Mucosa of rectum (tissue), 2 donors: ENCODE measurements around the gene UBP1.
"Not testable (repeated sequence)": the region's sequence is repeated elsewhere in the genome, so short reads cannot be mapped to it uniquely, and the experiment has no call there.

Experiments
- H3K27ac ChIP-seq, 2 donors: one replicate each; pipeline ENCODE4 v1.7.0; 2013; ENCODE audit warnings: inconsistent platforms in 2 of 2, low read depth in 2 of 2, low read length in 2 of 2
- H3K27me3 ChIP-seq, 2 donors: one replicate each; pipeline ENCODE4 v1.7.0; 2013; ENCODE audit warnings: low read length in 2 of 2; ENCODE audit not compliant: control insufficient read depth in 2 of 2, insufficient read depth in 2 of 2
- H3K36me3 ChIP-seq, 2 donors: one replicate each; pipeline ENCODE4 v1.7.0; 2013; ENCODE audit warnings: low read length in 2 of 2; ENCODE audit not compliant: control insufficient read depth in 2 of 2, insufficient read depth in 2 of 2
- H3K4me1 ChIP-seq, 2 donors: one replicate each; pipeline ENCODE4 v1.7.0; 2013; ENCODE audit warnings: low read length in 2 of 2, mild to moderate bottlenecking in 1 of 2; ENCODE audit not compliant: control insufficient read depth in 2 of 2, insufficient read depth in 2 of 2
- H3K4me3 ChIP-seq, 2 donors: one replicate each; pipeline ENCODE4 v1.7.0; 2013; ENCODE audit warnings: low read length in 2 of 2
- H3K9ac ChIP-seq, 2 donors: one replicate each; pipeline ENCODE4 v1.7.0; 2013; ENCODE audit warnings: low read length in 2 of 2, low read depth in 1 of 2, mild to moderate bottlenecking in 1 of 2
- H3K9me3 ChIP-seq, 2 donors: one replicate each; pipeline ENCODE4 v1.7.0; 2013; ENCODE audit warnings: low read length in 2 of 2; ENCODE audit not compliant: control insufficient read depth in 2 of 2
- donor health status: healthy.
- donor health status: Normal muscosa, but diverticular disease.

The UBP1 gene, protein sequence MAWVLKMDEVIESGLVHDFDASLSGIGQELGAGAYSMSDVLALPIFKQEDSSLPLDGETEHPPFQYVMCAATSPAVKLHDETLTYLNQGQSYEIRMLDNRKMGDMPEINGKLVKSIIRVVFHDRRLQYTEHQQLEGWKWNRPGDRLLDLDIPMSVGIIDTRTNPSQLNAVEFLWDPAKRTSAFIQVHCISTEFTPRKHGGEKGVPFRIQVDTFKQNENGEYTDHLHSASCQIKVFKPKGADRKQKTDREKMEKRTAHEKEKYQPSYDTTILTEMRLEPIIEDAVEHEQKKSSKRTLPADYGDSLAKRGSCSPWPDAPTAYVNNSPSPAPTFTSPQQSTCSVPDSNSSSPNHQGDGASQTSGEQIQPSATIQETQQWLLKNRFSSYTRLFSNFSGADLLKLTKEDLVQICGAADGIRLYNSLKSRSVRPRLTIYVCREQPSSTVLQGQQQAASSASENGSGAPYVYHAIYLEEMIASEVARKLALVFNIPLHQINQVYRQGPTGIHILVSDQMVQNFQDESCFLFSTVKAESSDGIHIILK

DNA sequence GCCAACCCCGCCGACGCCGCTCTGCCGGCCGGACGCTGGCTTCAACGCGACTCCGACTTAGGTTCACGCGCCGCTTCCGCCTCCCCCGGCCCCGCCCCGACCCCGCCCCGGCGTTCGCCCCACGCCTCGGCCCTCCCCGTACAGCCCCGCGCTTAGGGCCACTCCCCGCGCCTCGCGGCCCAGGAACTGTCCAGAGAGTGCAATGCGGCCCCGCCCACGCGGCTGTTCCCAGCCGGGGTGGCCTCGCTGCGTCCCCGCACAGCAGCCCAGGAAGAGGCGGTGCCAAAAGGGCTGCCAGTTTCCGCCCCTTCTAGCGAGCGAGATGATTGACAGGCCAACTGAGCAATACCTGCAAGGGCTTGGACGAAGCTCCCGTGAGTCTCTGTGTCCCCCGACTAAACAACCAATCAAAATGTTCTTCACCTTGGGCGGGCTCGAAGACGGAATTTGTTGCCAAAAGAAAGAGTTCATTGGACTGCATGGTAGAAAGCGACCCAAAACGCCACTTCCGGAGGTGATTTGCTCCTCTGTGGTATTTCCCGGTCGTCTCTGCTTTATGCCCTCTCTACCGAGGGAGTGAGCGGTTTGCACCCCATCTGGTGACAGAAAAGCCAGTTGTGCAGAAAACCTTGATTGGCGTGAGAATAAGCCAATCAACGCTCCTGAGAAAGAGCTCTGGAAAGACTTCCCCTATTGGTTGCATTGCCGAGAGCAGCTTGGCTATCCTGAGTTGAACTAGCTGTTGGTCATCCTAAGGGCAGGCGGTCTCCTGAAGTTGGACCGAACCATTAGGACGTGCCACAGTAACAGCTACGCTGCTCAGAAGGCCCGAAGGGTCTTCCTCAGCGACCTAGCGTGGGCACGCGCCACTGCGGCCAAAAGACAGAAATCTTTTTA lies at the start of gene UBP1:
UBP1 (minus strand) TSS at position 78 of the 897 bp plus-strand sequence. CDS start 557 bp downstream, outside the sequence.
- no peaks in the 10 kb centered on the region for H3K9me3 ChIP-seq
- no peaks in the 10 kb centered on the region for H3K36me3 ChIP-seq
- H3K9ac ChIP-seq = peak within 1 kb of the TSS; percentile 94 to 98
- H3K27me3 ChIP-seq = no peaks in the 10 kb centered on the region
- H3K4me3 ChIP-seq = peak within 1 kb of the TSS; percentile 94 to 95
- H3K27ac ChIP-seq = peak within 1 kb of the TSS; percentile 99 to 100
- H3K4me1 ChIP-seq = peaks cover 21 to 36% of the 10 kb centered on the region in 2 donors

DNA sequence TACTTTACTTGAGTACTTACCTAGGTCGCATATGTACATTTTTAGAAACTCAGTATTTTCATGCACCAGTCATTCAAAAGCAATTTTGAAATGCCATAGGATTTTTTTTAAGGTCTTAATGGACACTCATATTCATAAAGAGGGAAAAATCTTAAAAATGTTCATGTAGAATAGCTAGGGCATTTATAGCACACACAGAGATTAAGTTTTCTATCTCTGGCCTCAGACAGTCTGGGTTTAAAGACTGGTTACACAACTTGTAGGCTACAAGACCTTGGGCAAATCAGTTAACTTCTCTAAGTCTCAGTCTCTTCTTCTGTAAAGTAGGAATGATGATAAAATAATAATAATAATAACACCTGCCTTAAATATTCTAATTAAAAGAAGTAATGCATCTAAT lies 48.5 kb upstream of the UBP1 start:
- no peaks in the 10 kb centered on the region for H3K4me1 ChIP-seq

DNA sequence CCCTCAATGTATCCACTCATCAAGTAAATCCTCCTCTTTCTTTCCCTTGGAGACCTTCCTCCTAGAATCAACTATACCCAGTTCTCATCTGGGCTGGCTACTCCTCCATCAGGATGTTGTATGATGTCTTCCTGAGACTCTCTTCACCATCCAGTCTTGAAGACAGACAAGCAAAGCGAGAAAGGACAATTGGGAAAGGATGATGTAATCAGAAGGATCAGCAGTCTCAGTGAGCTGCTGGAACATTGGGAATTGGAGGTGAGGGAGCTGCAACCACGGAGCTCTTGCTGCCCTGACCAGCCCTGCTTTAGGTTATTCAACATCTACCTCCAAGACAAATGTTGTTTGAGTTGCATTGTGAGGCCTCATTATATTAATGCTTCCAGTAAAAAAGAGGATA lies 48.0 kb upstream of the UBP1 start:
- no peak overlapping the region for H3K4me3 ChIP-seq
- H3K9me3 ChIP-seq = no peaks in the 10 kb centered on the region
- no peak overlapping the region for H3K27ac ChIP-seq
- no peaks in the 10 kb centered on the region for H3K36me3 ChIP-seq
- no peaks in the 10 kb centered on the region for H3K27me3 ChIP-seq
- no peaks in the 10 kb centered on the region for H3K4me1 ChIP-seq
- no peak overlapping the region for H3K9ac ChIP-seq

More for the DNA sequence above, 48.5 kb upstream of the UBP1 start:
- Histone ChIP-seq H3K9ac (no peak overlapping the region), H3K27me3 (no peaks in the 10 kb centered on the region), H3K36me3 (no peaks in the 10 kb centered on the region), H3K9me3 (no peaks in the 10 kb centered on the region), H3K27ac (no peak overlapping the region), H3K4me3 (no peak overlapping the region)

DNA sequence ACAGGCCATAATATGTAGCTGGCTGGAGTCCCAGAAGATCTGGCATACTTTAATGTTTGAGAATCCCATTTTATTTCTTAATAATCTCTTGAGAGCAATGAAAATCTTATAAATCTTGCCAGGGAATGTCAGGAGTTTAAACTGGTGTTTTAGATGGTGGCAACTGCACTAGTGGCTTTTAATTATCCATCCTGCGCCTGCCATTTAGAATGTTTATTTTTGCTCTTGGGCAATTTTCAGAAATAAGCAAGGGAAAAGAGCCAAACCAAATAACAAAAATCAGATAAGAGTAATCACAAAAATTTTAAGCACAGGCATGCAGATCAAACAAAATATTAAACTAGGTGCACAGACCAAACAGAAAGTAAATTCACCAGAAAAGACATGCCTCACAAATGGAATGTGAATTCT lies 41.9 kb upstream of the UBP1 start:
- Histone ChIP-seq H3K36me3 (no peaks in the 10 kb centered on the region), H3K4me1 (no peaks in the 10 kb centered on the region), H3K9me3 (no peaks in the 10 kb centered on the region), H3K4me3 (no peak overlapping the region), H3K27me3 (no peaks in the 10 kb centered on the region), H3K27ac (no peak overlapping the region), H3K9ac (no peak overlapping the region)

DNA sequence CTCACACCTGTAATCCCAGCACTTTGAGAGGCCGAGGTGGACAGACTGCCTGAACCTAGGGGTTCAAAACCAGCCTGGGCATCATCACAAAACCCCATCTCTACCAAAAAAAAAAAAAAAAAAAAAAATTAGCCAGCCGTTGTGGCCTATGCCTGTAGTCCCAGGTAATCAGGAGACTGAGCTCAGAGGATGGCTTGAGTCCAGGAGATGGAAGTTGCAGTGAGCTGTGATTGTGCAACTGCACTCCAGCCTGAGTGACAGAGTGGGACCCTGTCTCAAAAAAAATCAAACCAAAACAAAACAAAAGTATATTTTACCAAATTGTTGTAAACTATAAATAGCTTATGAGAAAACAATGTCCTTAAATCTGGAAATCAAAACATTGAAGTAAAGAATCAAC lies 34.7 kb upstream of the UBP1 start:
- H3K27ac ChIP-seq = no peak overlapping the region
- no peaks in the 10 kb centered on the region for H3K27me3 ChIP-seq
- no peaks in the 10 kb centered on the region for H3K9me3 ChIP-seq
- H3K9ac ChIP-seq = no peak overlapping the region
- no peaks in the 10 kb centered on the region for H3K4me1 ChIP-seq
- no peaks in the 10 kb centered on the region for H3K36me3 ChIP-seq
- H3K4me3 ChIP-seq = no peak overlapping the region

DNA sequence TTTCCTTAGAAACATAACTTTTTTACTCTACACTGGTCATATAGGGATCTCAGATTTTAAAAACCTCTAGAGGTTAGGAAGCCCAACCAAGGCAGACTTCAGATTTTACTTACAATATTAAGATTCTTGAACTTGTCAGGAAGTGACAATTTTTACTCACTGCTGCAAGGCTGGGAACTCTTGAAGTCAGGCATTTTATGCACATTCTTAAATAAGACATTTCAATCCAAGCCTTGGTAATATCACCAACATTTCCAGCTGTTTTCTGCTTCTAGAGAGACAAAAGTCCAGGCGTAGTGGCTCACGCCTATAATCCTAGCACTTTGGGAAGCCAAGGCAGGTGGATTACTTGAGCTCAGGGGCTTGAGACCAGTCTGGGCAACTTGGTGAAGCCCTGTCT lies 33.6 kb upstream of the UBP1 start:
- Histone ChIP-seq H3K36me3 (no peaks in the 10 kb centered on the region), H3K27ac (no peak overlapping the region), H3K4me1 (no peaks in the 10 kb centered on the region), H3K27me3 (no peaks in the 10 kb centered on the region), H3K9me3 (no peaks in the 10 kb centered on the region), H3K9ac (no peak overlapping the region), H3K4me3 (no peak overlapping the region)

DNA sequence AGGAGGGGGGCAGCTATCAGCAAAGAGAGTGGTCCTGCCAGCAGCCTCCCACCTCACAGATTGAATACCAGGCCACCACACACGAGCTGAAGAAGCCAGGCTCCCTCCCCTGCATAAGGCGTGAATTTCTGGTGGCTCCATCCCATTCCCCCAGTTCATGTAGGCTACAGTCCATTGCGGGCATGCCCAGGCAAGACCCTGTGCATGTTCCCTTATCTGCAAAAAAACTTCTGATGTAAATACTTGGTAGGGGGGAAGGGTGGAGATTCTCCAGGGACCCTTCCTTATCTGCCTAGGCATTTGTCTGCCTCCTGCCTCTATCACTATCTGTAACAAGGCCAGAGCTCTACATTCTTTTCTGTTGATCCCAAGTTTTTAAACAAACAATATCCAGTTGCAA lies 27.6 kb upstream of the UBP1 start:
- Histone ChIP-seq H3K4me3 (no peak overlapping the region), H3K36me3 (no peaks in the 10 kb centered on the region), H3K4me1 (no peaks in the 10 kb centered on the region), H3K27me3 (no peaks in the 10 kb centered on the region), H3K27ac (no peak overlapping the region), H3K9me3 (no peaks in the 10 kb centered on the region), H3K9ac (no peak overlapping the region)

DNA sequence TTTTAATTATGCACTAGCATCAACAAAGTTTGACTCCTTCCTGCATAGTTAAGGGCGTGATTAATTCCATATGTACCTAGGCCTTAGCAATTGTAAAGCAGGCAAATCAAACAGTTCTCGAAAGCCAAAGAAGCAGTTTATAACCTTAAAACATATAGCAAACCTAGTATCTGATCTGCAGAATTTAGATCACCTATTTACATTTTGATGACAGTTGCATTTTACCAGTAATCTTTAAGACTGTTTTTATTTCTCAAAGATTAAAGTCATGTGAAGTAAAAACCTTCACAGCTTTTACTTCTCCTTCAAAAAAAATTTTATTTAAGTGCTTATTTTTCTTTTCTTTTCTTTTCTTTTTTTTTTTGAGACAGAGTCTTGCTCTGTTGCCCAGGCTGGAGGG lies 20.9 kb upstream of the UBP1 start:
- Histone ChIP-seq H3K4me1 (no peaks in the 10 kb centered on the region), H3K9ac (no peak overlapping the region), H3K36me3 (no peaks in the 10 kb centered on the region), H3K27ac (no peak overlapping the region), H3K9me3 (no peaks in the 10 kb centered on the region), H3K4me3 (no peak overlapping the region), H3K27me3 (no peaks in the 10 kb centered on the region)

DNA sequence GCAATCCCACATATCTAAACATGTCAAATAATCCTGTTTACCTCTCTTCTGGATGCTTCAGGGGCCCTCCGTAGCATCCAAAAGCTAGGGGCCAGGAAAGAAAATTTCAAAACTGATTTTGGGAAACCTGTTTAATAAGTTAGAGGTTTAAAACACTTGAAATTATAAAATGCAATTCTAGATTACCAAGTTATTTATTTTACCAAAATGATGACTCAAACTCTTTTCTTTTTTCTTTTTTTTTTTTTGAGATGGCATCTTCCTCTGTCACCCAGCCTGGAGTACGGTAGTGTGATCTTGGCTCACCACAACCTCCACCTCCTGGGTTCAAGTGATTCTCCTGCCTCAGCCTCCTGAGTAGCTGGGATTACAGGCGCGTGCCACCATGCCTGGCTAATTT lies 19.4 kb upstream of the UBP1 start:
- H3K9me3 ChIP-seq, H3K27ac ChIP-seq, H3K9ac ChIP-seq, H3K36me3 ChIP-seq, H3K27me3 ChIP-seq, H3K4me1 ChIP-seq, H3K4me3 ChIP-seq: not testable (repeated sequence)

DNA sequence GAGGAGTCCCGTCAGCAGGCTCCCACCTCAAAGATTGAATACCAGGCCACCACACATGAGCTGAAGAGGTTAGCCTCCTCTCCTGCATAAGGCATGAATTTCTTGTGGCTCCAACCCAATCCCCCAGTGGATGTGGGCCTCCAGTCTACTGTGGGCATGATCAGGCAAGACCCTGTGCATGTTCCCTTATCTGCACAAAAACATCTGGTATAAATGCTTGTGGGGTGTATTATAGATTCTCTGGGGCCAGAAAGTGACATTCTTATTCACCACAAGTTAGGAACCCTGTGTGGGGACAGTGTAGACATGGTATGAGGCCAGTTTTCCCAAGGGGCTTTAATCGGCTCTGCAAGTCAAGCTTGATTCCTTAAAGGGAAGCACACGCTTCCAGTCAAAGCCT lies 18.2 kb upstream of the UBP1 start:
- Histone ChIP-seq H3K4me1 (no peaks in the 10 kb centered on the region), H3K4me3 (no peak overlapping the region), H3K36me3 (no peaks in the 10 kb centered on the region)

More for the DNA sequence above, 18.2 kb upstream of the UBP1 start:
- Histone ChIP-seq H3K27ac (no peak overlapping the region), H3K9me3 (no peaks in the 10 kb centered on the region), H3K9ac (no peak overlapping the region), H3K27me3 (no peaks in the 10 kb centered on the region)
